CD14-positive monocyte (primary cell): Measurements from ENCODE around the gene COBLL1. TPM values are rescaled to one million over a fixed set of nuclear protein-coding genes. Genes with fewer than 3 reads are reported as not detected.

Experiments used
- DNase-seq, 3 donors: peaks; one replicate each; pipeline ENCODE4 v3.0.0-alpha.2; 2011 to 2022
- H2AFZ ChIP-seq: 2 replicates; pipeline ENCODE4 v1.6.0; 2012; ENCODE audit warnings: mild to moderate bottlenecking, low read depth, low read length, inconsistent platforms; ENCODE audit not compliant: insufficient read depth, poor library complexity, severe bottlenecking
- H3K27ac ChIP-seq, 2 donors: 1 replicate in 1 of 2; 2 replicates in 1 of 2; pipeline ENCODE4 v1.5.1; 2012 to 2013; ENCODE audit warnings: low read length in 2 of 2, control low read depth in 1 of 2, inconsistent platforms in 1 of 2, low read depth in 1 of 2, mild to moderate bottlenecking in 1 of 2
- H3K27me3 ChIP-seq, 2 donors: one replicate each; pipeline versions ENCODE4 v1.6.0 to v1.6.1; 2011 to 2013; ENCODE audit warnings: low read length in 2 of 2; ENCODE audit not compliant: control insufficient read depth in 2 of 2, insufficient read depth in 2 of 2
- H3K36me3 ChIP-seq, 2 donors: replicated peaks in 1 of 2; 1 replicate in 1 of 2; 2 replicates in 1 of 2; pipeline versions ENCODE4 v1.5.1 to v1.6.1; 2012 to 2013; ENCODE audit warnings: low read length in 2 of 2, control low read depth in 1 of 2, inconsistent platforms in 1 of 2, mild to moderate bottlenecking in 1 of 2; ENCODE audit not compliant: insufficient read depth in 2 of 2, control insufficient read depth in 1 of 2
- H3K4me1 ChIP-seq, 2 donors: 1 replicate in 1 of 2; 2 replicates in 1 of 2; pipeline versions ENCODE4 v1.5.1 to v1.6.1; 2012 to 2013; ENCODE audit warnings: low read length in 2 of 2, control low read depth in 1 of 2, inconsistent platforms in 1 of 2, mild to moderate bottlenecking in 1 of 2, moderate library complexity in 1 of 2; ENCODE audit not compliant: insufficient read depth in 2 of 2, control insufficient read depth in 1 of 2
- H3K4me2 ChIP-seq: replicated peaks from 2 replicates; pipeline ENCODE3; 2012; ENCODE audit warnings: low read length, moderate library complexity, mild to moderate bottlenecking; ENCODE audit not compliant: poor library complexity, severe bottlenecking; ENCODE audit errors: extremely low read depth
- H3K4me3 ChIP-seq, 3 experiments: fragments of 200-600 bp in 1 of 3; sonication (generic) in 1 of 3; replicated peaks in 1 of 3; 1 replicate in 2 of 3; 2 replicates in 1 of 3; pipeline ENCODE4 v1.5.1; 2011 to 2013; ENCODE audit warnings: low read length in 3 of 3, mild to moderate bottlenecking in 3 of 3, control low read depth in 2 of 3, low read depth in 2 of 3, inconsistent platforms in 1 of 3, moderate library complexity in 1 of 3
- H3K79me2 ChIP-seq: 2 replicates; pipeline ENCODE4 v1.6.0; 2012; ENCODE audit warnings: mild to moderate bottlenecking, control low read depth, inconsistent platforms, low read length, moderate library complexity; ENCODE audit not compliant: insufficient read depth
- H3K9ac ChIP-seq: 2 replicates; pipeline ENCODE4 v1.6.0; 2017; ENCODE audit warnings: low read length, mild to moderate bottlenecking; ENCODE audit not compliant: insufficient read depth, poor library complexity, severe bottlenecking
- H3K9me3 ChIP-seq, 2 donors: replicated peaks in 1 of 2; 1 replicate in 1 of 2; 2 replicates in 1 of 2; pipeline versions ENCODE4 v1.5.1 to v1.6.1; 2012 to 2013; ENCODE audit warnings: low read length in 2 of 2, control low read depth in 1 of 2; ENCODE audit not compliant: control insufficient read depth in 1 of 2, insufficient read depth in 1 of 2
- H4K20me1 ChIP-seq: 2 replicates; pipeline ENCODE4 v1.6.0; 2012; ENCODE audit warnings: mild to moderate bottlenecking, low read length, control low read depth, moderate library complexity; ENCODE audit not compliant: insufficient read depth
- H3K27ac Mint-ChIP-seq, 7 donors: one replicate each; pipeline ENCODE4 v1.8.0; 2020; ENCODE audit warnings: mild to moderate bottlenecking in 7 of 7, mixed read lengths in 7 of 7, moderate library complexity in 6 of 7, inconsistent platforms in 2 of 7
- H3K27me3 Mint-ChIP-seq, 3 donors: one replicate each; pipeline ENCODE4 v1.8.0; 2021 to 2022; ENCODE audit warnings: low read depth in 3 of 3, mild to moderate bottlenecking in 3 of 3, mixed read lengths in 3 of 3, moderate library complexity in 3 of 3, inconsistent platforms in 1 of 3
- H3K36me3 Mint-ChIP-seq, 2 donors: one replicate each; pipeline ENCODE4 v1.8.0; 2020; ENCODE audit warnings: mixed read lengths in 2 of 2, inconsistent platforms in 1 of 2, mild to moderate bottlenecking in 1 of 2
- H3K4me1 Mint-ChIP-seq: one replicate; pipeline ENCODE4 v1.8.0; 2020; ENCODE audit warnings: mild to moderate bottlenecking, mixed read lengths
- H3K4me3 Mint-ChIP-seq, 2 donors: one replicate each; pipeline ENCODE4 v1.8.0; 2020; ENCODE audit warnings: mild to moderate bottlenecking in 2 of 2, mixed read lengths in 2 of 2, moderate library complexity in 1 of 2
- H3K9me3 Mint-ChIP-seq, 7 donors: one replicate each; pipeline ENCODE4 v1.8.0; 2020 to 2022; ENCODE audit warnings: mixed read lengths in 7 of 7, mild to moderate bottlenecking in 6 of 7, moderate library complexity in 6 of 7, inconsistent platforms in 2 of 7
- CTCF ChIP-seq: fragments of 200-600 bp; IDR thresholded peaks from one replicate; pipeline ENCODE4 v1.8.0; 2022; ENCODE audit warnings: antibody characterized with exemption, mild to moderate bottlenecking
- WGBS: methylation state at CpG from one replicate; pipeline ENCODE4 v1.1.5; 2013; ENCODE audit warnings: missing lambda C conversion rate; ENCODE audit not compliant: insufficient coverage; 5-methylcytosine and 5-hydroxymethylcytosine counted together
- intact Hi-C, 2 donors: fragments of 100-400 bp; cut with micrococcal nuclease; formaldehyde crosslinking; loops; one replicate each; pipeline versions ENCODE4 v1.15.0 to v1.15.1; 2023
- polyA plus RNA-seq, 3 donors: library from polyadenylated mRNA; depleted of rRNA in 1 of 3; unstranded in 2 of 3; stranded (reverse) in 1 of 3; fragments of 300-500 nt in 2 of 3; fragments of >200 nt in 1 of 3; fragmentation: Illumina TruSeq in 2 of 3; gene quantifications; 1 replicate in 2 of 3; 2 replicates in 1 of 3; pipeline ENCODE4 v1.2.3, GENCODE V29; 2012 to 2021

COBLL1 gene
- polyA plus RNA-seq, 3 donors: 0.18 to 0.54 (median 0.24) TPM

DNA sequence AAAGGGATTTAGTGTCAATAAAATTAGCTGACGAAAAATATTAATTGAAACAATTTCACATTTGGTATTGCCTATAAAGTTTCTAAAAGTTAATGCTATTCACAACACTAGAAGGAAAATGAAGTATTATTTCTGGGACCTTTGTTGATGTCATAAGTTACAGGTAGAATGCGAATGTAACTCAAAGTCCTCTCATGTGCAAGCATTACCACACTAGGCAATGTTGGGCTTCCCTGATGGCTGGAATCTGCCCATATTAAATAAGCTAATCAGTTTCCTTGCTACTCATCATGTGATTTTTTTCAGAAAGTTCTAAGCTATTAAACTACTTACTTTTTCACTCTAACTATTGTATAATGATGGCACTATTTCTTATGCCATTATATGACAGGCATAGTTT lies 44.6 kb downstream of the COBLL1 start:
- Histone ChIP-seq H3K4me2 (no peak overlapping the region), H3K27ac (no peak overlapping the region), H3K36me3 (no peaks in the 10 kb centered on the region), H3K9me3 (no peaks in the 10 kb centered on the region), H3K27me3 (no peaks in the 10 kb centered on the region), H3K9ac (no peak overlapping the region), H2AFZ (no peak overlapping the region), H3K4me1 (peaks cover 0 to 3% of the 10 kb centered on the region in 2 donors), H3K4me3 (no peak overlapping the region), H3K79me2 (no peaks in the 10 kb centered on the region), H4K20me1 (no peaks in the 10 kb centered on the region)
- H3K4me1 Mint-ChIP-seq: peaks cover 6% of the 10 kb centered on the region
- no peak overlapping the region for H3K27ac Mint-ChIP-seq
- intact Hi-C loops: no loop called here
- TF ChIP-seq CTCF: no peak
- H3K27me3 Mint-ChIP-seq: no peaks in the 10 kb centered on the region
- no peaks in the 10 kb centered on the region for H3K36me3 Mint-ChIP-seq
- 100% methylated on average over 1 of the region's 2 CpGs for WGBS
- H3K4me3 Mint-ChIP-seq: no peak overlapping the region
- H3K9me3 Mint-ChIP-seq: peaks cover 0 to 4% (median 0%) of the 10 kb centered on the region in 7 donors
- DNase-seq: no peak

GRCh38 chr2:164794432-164795231 lies 47.0 kb downstream of the COBLL1 start:
- no peak for DNase-seq
- intact Hi-C loops: no loop called here

More at GRCh38 chr2:164794432-164795231, 47.0 kb downstream of the COBLL1 start:
- Histone ChIP-seq H3K4me1 (peaks cover 0 to 3% of the 10 kb centered on the region in 2 donors), H3K36me3 (no peaks in the 10 kb centered on the region), H3K4me3 (no peak overlapping the region), H3K9ac (no peak overlapping the region), H3K27ac (no peak overlapping the region), H3K79me2 (no peaks in the 10 kb centered on the region), H3K4me2 (no peak overlapping the region), H3K9me3 (no peaks in the 10 kb centered on the region), H4K20me1 (no peaks in the 10 kb centered on the region), H2AFZ (no peak overlapping the region), H3K27me3 (no peaks in the 10 kb centered on the region)
- Mint-ChIP-seq H3K36me3 (no peaks in the 10 kb centered on the region), H3K27ac (no peak overlapping the region), H3K27me3 (no peaks in the 10 kb centered on the region), H3K9me3 (no peaks in the 10 kb centered on the region), H3K4me1 (peaks cover 6% of the 10 kb centered on the region), H3K4me3 (no peak overlapping the region)
- 20% methylated on average over 1 of the region's 4 CpGs for WGBS
- TF ChIP-seq CTCF: no peak
